Ishikawa (cell line): Measurements from ENCODE around the gene RNF39.

ENCODE experiments used
- CREB1 ChIP-seq: IDR thresholded peaks from 2 replicates; pipeline ENCODE4 v1.6.1; 2012; ENCODE audit warnings: low read depth
- EP300 ChIP-seq: IDR thresholded peaks from 2 replicates; pipeline ENCODE4 v1.6.1; 2012; ENCODE audit warnings: borderline replicate concordance
- FOXM1 ChIP-seq: IDR thresholded peaks from 2 replicates; pipeline ENCODE4 v1.6.1; 2012; ENCODE audit warnings: low read depth, borderline replicate concordance
- RAD21 ChIP-seq: IDR thresholded peaks from 2 replicates; pipeline ENCODE4 v1.6.1; 2012; ENCODE audit warnings: low read depth
- TAF1 ChIP-seq: IDR thresholded peaks from 2 replicates; pipeline ENCODE4 v1.6.1; 2012; ENCODE audit warnings: low read depth, mild to moderate bottlenecking
- TEAD4 ChIP-seq: IDR thresholded peaks from 2 replicates; pipeline ENCODE4 v1.6.1; 2012
- YY1 ChIP-seq: IDR thresholded peaks from 2 replicates; pipeline ENCODE4 v1.6.1; 2012; ENCODE audit warnings: low read depth
- TF ChIP-seq, protein P1 (sequence below): IDR thresholded peaks from 2 replicates; pipeline ENCODE4 v1.6.1; 2012

DNA sequence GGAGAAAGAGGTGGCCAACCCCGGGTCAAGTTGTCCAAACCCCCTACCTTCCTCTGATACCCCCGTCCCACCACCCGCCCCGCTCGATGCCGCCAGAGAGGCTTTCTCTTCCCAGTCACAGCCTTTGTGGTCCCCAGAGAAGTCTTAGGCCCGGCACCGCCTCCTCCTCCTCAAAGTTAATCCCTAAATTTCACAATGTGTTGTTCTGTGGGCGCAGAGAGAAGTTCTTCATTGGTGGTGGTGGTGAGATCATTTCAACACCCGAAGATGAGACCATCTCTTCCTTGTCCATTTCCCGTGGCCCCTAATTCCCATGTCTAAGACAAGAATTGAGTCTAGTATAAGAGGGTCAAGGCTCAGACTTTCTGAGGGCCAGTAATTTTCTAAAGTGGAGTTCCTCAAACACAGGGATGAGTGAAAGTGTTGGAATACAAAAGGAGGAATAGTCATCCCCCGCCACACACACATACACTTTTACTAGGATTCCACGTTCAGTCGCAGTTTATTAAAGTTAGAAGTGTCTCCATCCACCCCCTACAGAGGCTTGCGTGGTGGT, 26.9 kb upstream of the RNF39 start:
- no peak for TF ChIP-seq FOXM1
- TF ChIP-seq EP300 = no peak
- TF ChIP-seq TAF1 = no peak
- TF ChIP-seq YY1 = no peak
- TF ChIP-seq RAD21 = no peak
- no peak for TF ChIP-seq CREB1
- no peak for TF ChIP-seq TEAD4
- TF ChIP-seq, protein P1, sequence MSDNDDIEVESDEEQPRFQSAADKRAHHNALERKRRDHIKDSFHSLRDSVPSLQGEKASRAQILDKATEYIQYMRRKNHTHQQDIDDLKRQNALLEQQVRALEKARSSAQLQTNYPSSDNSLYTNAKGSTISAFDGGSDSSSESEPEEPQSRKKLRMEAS = no peak
